GDM1 (cell line): ENCODE data around the gene PLXNA2.
A peak's percentile ranks its signal among the peaks of the same experiment; 100 is the strongest.

ENCODE experiments used
- DNase-seq: peaks from one replicate; lab custom pipeline; 2025; lab: John Stamatoyannopoulos, UW

PLXNA2 gene, protein sequence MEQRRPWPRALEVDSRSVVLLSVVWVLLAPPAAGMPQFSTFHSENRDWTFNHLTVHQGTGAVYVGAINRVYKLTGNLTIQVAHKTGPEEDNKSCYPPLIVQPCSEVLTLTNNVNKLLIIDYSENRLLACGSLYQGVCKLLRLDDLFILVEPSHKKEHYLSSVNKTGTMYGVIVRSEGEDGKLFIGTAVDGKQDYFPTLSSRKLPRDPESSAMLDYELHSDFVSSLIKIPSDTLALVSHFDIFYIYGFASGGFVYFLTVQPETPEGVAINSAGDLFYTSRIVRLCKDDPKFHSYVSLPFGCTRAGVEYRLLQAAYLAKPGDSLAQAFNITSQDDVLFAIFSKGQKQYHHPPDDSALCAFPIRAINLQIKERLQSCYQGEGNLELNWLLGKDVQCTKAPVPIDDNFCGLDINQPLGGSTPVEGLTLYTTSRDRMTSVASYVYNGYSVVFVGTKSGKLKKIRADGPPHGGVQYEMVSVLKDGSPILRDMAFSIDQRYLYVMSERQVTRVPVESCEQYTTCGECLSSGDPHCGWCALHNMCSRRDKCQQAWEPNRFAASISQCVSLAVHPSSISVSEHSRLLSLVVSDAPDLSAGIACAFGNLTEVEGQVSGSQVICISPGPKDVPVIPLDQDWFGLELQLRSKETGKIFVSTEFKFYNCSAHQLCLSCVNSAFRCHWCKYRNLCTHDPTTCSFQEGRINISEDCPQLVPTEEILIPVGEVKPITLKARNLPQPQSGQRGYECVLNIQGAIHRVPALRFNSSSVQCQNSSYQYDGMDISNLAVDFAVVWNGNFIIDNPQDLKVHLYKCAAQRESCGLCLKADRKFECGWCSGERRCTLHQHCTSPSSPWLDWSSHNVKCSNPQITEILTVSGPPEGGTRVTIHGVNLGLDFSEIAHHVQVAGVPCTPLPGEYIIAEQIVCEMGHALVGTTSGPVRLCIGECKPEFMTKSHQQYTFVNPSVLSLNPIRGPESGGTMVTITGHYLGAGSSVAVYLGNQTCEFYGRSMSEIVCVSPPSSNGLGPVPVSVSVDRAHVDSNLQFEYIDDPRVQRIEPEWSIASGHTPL (N-terminal part only)

DNA sequence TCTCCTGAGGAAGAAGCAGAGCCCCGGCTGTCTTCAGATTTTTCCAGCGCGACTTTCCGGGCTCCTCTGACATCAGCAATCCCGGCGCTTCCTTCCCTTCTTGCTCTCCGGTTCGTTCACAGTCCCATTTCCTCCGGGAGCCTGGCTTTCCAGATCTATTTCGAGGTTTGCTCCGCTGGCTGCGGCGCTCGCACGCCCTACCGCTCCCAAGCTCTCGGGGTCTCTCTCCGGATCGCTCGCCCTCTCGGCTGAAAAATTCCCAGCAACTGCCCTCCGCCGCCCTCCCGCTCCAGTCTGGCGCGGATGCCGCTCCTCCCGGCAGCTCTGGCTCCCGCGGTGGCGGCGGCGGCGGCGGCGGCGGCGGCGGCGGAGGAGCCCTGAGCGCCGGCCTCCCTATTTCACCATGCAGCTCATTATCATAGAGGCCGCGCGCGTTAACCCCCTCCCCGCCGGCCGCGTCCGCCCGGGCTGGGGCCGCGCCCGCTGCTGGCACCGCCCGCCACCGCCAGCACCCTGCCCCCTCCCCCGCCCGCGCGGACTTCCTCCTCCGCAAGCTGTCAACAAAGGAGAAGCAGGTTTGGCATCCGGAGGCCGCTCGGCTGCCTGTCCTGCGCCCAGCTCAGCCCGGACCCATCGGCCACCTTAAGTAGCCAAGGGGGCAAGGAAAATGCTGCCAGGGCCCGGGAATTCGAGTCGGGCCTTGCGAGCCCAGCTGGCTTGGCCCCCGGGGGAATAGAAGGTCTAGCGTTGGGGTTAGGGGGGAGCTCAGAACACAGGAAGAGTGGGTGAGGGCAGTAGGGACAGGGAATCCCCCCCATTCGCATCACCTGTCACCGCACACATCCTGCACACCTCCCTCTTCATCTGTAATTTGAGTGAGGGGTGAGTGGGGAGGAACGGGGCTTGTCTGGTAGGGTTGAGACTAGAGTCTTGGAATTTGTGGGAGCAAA is at the start of gene PLXNA2:
PLXNA2 (minus strand) TSS at position 418 of the 950 bp plus-strand sequence. CDS start 26,462 bp downstream, outside the sequence.
- DNase-seq: peak; percentile 79

DNA sequence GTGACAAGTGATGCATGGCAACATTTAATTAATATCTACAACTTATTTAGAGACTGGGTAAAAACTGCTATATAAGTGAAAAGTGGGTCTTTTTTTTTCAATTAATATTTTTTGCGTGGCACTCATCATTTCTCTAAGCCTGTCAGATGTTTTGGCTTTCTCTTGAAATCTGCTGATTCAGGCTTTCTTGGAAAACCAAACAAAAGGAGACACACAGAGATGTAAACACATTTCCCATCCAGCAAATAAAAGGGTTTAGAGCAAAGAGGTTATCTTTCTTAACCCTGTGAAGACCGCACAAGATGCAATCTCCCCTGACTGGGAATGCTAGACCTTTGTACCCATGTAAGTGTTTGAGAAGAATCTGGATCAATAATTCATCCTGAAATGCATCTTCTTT is 48.7 kb upstream of the PLXNA2 start:
- DNase-seq: no peak

DNA sequence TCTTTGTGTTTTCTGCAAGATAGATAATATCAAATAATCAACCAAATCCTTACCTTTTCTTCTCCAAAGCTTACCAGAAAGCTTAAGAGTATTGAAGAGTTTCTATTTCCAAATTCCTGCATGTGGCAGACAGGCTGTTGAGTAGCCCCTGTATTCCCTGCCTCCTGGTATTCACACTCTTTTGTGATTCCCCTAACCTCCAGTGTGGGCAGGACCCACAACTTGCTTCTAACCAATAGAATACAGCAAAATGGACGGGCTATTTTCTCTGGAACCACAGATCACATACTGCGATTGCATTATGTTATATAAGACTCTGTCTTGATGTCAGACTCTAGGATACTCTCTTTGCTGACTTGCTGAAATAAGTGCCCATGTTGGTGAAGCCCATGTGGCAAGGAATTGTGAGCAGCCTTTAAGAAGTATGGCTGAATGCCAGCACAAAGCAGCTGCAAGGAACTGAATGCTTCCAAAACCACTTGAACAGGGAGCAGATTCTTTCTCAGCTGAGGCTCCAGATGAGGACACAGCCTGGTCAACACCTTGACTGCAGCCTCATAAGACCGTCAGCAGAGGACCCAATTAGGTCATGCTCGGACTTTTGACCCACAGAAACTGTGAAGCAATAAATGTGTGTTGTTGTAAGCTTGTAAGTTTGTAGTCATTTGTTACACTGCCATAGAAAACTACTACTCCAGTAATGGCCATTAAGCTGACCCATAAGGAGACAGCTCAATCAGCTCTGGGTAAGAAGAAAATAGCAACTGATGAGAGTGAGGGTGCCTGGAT is 47.9 kb upstream of the PLXNA2 start:
- DNase-seq: no peak

DNA sequence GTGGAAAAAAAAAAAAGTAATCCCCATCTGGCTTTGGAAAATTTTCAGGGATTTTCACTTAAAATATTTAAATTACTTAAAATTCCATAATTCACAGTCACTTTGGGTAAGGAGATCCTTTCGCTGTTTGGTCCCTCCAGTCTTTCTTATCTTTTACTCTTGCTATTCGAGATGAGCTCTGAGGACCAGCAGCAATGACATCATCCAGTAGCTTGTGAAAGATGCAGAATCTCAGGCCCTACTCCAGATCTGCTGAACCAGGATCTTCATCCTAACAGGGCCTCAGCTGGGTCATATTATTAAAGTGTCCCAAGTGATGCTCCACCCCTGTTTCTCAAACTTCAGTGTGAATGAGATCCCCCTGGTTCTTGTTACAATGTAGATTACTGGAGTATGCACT is 46.9 kb upstream of the PLXNA2 start:
- DNase-seq: no peak

DNA sequence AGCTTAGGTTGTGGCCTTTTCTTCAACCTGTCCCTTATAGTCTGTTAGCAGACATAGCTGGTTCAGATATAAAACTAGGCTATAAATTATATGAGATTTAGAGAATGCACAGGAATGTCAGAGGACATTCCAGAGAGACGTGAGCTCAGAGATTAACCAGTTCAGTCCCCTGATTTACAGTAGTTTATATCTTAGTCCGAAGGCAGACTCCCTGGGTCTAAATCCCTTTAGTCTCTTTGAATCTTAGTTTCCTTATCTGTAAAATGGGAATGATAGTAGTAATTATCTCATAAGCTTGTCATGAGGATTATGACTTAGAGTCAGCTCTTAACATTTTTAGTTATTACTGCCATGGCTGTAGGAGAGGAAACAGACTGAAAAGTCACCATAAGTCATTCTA is 45.5 kb upstream of the PLXNA2 start:
- no peak for DNase-seq

DNA sequence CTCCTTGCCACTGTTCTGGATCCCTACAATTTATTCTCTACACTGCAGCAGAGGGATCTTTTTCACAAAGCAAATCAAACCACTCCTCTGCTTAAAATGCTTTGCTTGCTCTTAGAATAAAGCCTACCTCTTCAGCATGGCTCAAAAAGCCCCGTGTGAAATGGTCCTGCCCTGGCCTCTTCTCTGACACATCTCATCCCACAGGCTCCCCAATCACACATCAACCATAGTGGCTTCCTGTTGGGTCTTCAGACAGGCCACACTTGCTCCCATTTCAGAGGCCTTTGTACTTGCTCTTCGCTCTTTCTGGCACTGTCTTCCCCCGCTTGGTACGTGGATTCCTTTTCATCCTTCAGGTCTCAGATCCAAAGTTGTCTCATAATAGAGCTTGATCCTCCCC is 44.3 kb upstream of the PLXNA2 start:
- no peak for DNase-seq

DNA sequence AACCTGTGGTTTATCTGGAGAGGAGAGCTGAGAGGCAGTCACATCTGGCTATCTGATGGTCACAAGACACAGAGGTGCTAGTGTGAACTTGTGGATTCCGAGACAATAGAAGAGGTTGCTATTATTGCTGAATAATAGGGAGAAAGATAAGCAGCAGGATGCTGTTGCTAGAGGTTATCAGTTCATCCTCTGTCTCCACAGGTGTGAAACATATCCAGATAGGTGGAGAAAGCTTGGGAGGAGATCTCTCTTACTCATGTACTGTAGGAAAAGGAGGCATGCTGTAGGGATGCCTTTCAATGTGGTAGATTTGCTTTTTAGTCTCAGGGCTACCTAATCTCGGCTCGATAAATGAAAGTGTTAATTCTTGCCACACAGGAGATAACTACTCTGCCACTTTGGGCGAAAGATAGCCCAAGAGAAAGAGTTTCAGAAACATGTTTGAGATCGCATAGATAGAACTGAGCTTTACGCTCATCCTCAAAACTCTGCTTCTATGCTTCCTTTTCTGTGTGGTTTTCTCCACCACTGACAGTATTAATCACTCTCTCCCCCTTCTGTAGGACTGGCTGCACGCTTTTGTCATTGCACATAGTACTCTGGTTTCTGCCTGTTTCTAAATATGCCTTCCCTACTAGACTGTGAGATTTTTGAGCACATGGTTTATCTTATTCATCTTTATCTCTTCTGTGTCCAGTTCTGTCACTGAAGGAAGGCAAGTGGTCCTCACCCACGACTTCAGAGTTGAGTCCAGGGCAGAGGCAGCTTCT is 36.7 kb upstream of the PLXNA2 start:
- DNase-seq: no peak

DNA sequence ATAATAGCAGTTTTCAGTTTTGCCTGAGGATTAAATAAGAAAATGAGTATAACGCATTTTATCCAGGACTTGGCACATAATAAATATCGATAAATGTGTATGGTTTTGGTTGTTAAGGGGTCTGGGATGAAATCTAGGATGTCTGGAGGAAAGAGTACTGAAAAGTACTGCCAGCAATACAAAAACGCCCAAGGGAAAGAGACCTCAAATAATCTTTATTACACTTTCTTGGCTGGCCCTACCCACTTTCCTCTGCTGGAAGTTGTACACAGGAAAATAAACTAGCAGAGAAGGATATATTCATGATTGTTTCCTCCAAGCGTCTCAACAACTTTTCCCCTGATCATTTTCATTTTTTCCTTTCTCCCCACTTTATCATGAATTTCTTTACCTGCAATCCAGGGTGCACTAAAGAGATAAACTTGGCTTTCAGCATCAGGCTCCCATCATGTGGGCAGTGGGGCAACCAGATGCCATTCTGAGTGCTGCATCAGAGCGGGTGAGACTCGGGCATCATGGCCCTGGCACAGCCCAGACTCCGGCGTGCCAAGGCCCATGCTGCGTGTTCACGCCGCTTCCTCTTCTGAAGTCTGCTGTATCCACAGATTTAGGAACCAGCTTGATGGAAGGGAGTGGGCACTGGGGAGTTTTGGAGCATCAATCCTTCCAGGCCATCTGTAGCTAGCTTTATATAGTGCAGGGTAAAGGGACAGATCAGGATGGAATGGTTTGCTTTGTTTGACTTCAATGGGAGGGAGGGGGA is 35.8 kb upstream of the PLXNA2 start:
- no peak for DNase-seq

DNA sequence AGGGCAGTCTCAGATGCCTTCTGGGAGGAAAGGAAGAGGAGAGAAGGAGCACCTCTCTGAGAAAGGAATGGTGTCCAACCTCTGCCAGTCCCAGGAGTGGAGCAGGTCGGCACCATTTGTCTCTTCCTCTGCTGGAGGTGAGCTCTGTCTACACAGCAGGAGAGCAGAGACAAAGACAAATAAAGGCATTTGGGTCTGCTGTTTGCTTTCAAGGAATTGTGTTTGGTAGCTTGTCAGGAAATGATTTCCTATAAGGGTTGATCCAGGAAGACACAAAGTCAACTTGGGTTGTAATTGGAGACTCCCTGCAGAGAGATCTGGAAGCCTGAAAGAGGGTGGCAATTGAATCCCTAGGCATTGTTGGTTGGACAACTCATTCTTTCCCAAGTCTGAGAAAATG is 34.5 kb upstream of the PLXNA2 start:
- DNase-seq: no peak

DNA sequence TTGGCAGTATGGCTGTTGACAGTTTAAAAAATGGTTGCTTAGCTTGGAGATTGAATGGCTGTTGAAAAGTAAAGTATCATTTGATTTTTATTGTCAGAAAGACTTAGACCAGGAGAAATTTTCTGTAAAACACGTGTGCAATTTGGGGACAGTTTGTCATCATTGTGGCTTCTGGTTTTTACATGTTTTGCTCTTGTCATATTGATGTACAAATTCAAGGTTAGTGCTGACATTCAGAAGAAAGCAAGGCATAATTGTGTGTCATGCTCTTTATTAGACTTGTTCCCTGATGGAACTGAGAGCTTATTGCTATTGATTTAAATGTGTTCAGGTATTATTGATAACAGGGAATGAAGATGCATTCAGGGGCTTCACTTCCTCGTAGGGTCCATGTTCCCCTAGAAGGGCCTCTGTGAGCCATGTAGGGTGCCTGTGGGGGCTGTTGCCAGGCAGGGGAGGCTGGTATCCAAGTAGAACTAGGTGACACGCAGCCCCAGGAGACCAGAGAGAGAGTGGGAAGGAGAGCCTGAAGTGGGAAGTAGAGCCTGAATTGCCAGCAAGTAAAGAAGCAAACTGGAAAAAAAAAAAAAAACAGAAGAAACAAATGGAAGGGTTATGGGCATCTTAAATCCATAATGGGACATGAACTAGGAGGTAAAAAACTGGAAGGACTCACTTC is 32.7 kb upstream of the PLXNA2 start:
- DNase-seq: no peak

DNA sequence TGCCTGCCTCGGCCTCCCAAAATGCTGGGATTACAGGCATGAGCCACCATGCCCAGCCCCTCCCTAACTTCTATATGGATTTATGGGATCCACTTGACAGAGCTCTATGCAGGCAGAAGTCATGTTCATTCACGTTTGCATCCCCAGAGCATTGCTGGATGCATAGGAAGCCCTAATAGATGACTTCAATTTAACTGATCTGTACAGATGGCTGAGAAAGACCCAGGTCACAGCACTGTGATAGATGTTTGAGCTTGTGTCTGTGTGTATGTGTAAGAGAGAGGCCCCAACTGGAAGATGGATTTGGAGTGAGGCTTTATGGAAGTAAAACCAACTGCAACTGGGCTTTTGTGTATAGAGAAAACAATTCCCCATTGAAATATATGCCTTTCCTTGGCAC is 30.9 kb upstream of the PLXNA2 start:
- DNase-seq: no peak

DNA sequence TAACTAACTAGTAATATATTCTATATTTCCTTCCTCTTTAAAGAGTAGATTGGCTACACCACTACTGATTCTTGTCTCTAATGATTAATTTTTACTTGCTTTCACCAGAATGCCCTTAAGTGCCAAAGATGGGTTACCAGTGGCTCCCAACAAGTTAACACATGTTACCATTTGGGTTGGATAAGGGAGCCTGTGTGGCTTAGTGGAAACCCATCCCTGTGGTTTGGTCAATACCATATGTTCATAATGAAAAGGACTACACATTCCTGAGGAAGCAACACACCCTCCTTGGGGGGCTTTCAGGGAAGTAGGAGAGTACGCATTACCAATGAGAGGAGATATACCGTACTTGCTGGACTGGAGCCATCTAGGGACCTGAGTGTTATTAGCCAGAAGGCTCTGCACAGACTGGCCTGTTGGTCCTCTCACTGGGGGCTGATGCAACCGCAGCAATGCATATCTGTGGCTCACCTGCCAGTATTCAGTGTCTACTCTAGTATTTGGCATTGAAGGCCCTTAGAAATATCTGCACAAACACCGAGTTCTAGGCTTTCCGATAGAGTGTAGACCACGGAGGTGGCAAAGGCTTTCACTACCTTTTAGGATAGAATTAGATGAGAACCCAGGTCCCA is 29.3 kb upstream of the PLXNA2 start:
- DNase-seq: no peak

DNA sequence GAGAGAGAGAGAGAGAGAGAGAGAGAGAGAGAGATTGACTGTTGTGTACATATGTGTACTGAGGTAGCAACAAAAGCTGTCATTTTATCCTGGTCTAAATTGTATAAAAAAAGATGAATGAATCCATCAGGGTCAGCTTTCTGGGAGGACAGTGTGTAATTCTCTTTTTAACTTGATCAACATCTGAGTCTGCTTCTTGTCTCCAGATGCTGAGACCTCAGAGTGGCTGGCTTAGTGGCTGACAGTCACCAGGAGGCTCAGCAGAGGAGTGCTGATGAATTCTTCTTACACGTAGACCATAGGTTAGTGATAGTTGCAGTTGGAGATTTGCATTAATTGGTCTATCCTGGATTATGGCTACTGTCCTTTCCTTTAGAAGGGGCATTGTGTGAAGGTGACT is 28.5 kb upstream of the PLXNA2 start:
- DNase-seq: no peak

DNA sequence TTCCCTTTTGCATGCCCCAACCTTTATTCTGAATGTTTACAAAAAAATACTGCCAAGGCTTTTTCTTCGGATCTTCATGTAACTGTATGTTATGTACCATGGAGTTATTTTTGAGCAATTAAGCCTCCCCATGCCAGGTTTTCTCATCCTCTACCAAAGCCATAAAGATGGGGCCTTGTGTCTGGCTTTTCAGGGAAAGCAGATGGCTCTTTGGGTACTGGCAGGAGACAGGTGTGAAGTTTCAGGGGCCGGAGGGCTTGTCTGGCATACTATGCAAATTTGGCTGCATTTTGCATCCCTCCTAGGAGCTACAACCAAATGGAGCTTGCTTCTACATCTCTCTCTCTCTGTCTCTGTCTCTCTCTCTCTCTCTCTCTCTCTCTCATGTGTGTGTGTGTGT is 28.1 kb upstream of the PLXNA2 start:
- DNase-seq: no peak

DNA sequence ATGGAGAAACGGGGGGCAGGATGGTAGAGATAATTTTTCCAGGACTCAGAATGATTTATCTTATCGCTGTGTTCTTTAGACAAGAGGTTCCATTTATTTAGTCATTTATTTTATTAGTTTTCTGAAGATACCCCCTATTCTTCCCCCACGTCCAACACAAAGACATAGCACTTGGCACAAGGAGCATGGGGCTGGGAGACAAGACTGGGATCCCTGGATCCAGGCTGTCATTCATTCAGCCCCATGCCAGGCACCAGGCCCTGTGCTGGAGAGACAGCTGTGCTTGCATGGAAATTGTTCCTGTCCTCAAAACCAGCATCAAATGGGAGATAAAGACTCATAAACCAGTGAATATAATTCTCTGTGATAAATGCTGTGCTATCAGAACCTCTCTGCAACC is 27.1 kb upstream of the PLXNA2 start:
- DNase-seq: no peak

DNA sequence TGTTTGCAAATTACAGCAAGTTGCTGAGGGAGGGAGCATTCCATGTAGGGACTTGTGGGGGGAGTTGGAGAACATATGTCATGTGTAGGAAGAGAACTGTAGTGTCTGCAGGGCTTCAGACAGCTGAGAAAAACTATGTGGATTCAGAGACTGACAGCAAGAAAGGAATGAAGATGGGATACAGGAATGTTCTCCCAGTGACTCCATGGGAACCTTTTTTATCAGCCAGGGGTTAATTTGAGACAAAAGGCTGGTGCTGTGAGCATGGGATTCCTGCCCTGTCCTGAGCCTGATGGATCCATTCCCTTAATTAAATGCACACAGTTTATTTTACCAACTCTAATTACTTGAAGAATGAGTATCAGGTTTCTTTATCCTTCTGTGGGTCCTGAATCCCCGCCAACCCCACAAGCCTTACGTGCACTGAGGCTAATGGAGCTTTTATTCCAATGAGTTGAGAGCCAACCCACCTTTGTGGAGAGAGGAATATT is 26.5 kb upstream of the PLXNA2 start:
- no peak for DNase-seq

DNA sequence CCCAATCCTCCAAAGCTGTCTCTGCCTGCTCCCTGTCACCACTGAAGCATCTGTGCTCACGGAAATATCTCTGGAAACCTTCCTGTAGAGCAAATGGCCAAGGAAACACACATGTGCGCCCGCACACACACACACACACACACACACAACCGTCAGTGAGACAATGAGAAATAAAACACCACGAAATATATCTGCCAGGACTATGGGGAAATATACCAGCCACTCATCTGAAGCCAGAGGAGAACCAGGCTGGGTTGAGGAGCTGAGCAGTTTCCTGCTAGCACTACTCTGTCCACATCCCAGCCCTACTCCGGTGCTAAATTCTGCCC is 25.1 kb upstream of the PLXNA2 start:
- DNase-seq: no peak
